Epithelial cell of prostate (primary cell): Measurements from ENCODE around the gene BAIAP2.
"Not testable (repeated sequence)": the region's sequence is repeated elsewhere in the genome, so short reads cannot be mapped to it uniquely, and the experiment has no call there.

ENCODE experiments used
- DNase-seq: peaks from one replicate; pipeline ENCODE4 v3.0.0-alpha.2; 2011; ENCODE audit warnings: low read depth, low spot score
- H3K27ac ChIP-seq: fragments of 450-650 bp; 2 replicates; pipeline ENCODE4 v1.5.1; 2017; ENCODE audit warnings: mild to moderate bottlenecking

BAIAP2 gene

GRCh38 chr17:81131486-81132196, 96.7 kb downstream of the BAIAP2 start:
- DNase-seq = no peak
- H3K27ac ChIP-seq = no peak overlapping the region

- no peak overlapping the region for H3K27ac ChIP-seq
- no peak for DNase-seq
Measured at GRCh38 chr17:81132197-81132540, 97.2 kb downstream of the BAIAP2 start.

GRCh38 chr17:81132770-81133723, 98.1 kb downstream of the BAIAP2 start:
- H3K27ac ChIP-seq = no peak overlapping the region
- DNase-seq = no peak

GRCh38 chr17:81134064-81134781, 99.3 kb downstream of the BAIAP2 start:
- no peak overlapping the region for H3K27ac ChIP-seq
- no peak for DNase-seq

- DNase-seq = no peak
- H3K27ac ChIP-seq = no peak overlapping the region
Measured at GRCh38 chr17:81135505-81136278, 100.7 kb downstream of the BAIAP2 start.

- no peak for DNase-seq
- H3K27ac ChIP-seq = no peak overlapping the region
Measured at GRCh38 chr17:81136366-81136765, 101.4 kb downstream of the BAIAP2 start.

GRCh38 chr17:81137248-81137647, 102.3 kb downstream of the BAIAP2 start:
- no peak for DNase-seq
- H3K27ac ChIP-seq = no peak overlapping the region

- H3K27ac ChIP-seq = no peak overlapping the region
- no peak for DNase-seq
Measured at GRCh38 chr17:81138083-81138482, 103.1 kb downstream of the BAIAP2 start.

- DNase-seq = no peak
- H3K27ac ChIP-seq = no peak overlapping the region
Measured at GRCh38 chr17:81138500-81138899, 103.5 kb downstream of the BAIAP2 start.

GRCh38 chr17:81139428-81139827, 104.5 kb downstream of the BAIAP2 start:
- no peak for DNase-seq

GRCh38 chr17:81140018-81140417, 105.1 kb downstream of the BAIAP2 start:
- DNase-seq = no peak
- H3K27ac ChIP-seq = no peak overlapping the region

More at GRCh38 chr17:81139428-81139827, 104.5 kb downstream of the BAIAP2 start:
- no peak overlapping the region for H3K27ac ChIP-seq

- H3K27ac ChIP-seq = no peak overlapping the region
- no peak for DNase-seq
Measured at GRCh38 chr17:81140695-81141094, 105.7 kb downstream of the BAIAP2 start.

- H3K27ac ChIP-seq = no peak overlapping the region
- DNase-seq = no peak
Measured at GRCh38 chr17:81142301-81143199, 107.6 kb downstream of the BAIAP2 start.

- no peak overlapping the region for H3K27ac ChIP-seq
- DNase-seq = no peak
Measured at GRCh38 chr17:81143200-81143527, 108.2 kb downstream of the BAIAP2 start.

GRCh38 chr17:81143717-81144422, 108.9 kb downstream of the BAIAP2 start:
- no peak overlapping the region for H3K27ac ChIP-seq
- DNase-seq = no peak

- no peak overlapping the region for H3K27ac ChIP-seq
- DNase-seq = no peak
Measured at GRCh38 chr17:81144423-81144781, 109.5 kb downstream of the BAIAP2 start.

- not testable (repeated sequence) for DNase-seq, H3K27ac ChIP-seq
Measured at GRCh38 chr17:81146208-81146607, 111.3 kb downstream of the BAIAP2 start.

- no peak overlapping the region for H3K27ac ChIP-seq
- DNase-seq = no peak
Measured at GRCh38 chr17:81147701-81148100, 112.8 kb downstream of the BAIAP2 start.

- no peak overlapping the region for H3K27ac ChIP-seq
- DNase-seq = no peak
Measured at GRCh38 chr17:81148571-81148970, 113.6 kb downstream of the BAIAP2 start.
